Kidney (tissue), 14 donors: ENCODE measurements around the gene CDK6. TPM values are rescaled to one million over a fixed set of nuclear protein-coding genes. Genes with fewer than 3 reads are reported as not detected.

Experiments
- DNase-seq, 5 donors: peaks; one replicate each; pipeline ENCODE4 v3.0.0-alpha.2; 2013 to 2020
- FAIRE-seq: peaks from 2 replicates; lab custom pipeline; 2012; peaks lifted over from hg19 to GRCh38; lab: Jason Lieb, UNC
- H3K27ac ChIP-seq, 2 donors: one replicate each; pipeline ENCODE4 v1.7.0; 2013; ENCODE audit warnings: low read depth in 2 of 2, low read length in 2 of 2, inconsistent platforms in 1 of 2
- H3K27me3 ChIP-seq: one replicate; pipeline ENCODE4 v1.7.1; 2013; ENCODE audit warnings: low read length, inconsistent platforms; ENCODE audit not compliant: control insufficient read depth, insufficient read depth
- H3K36me3 ChIP-seq, 3 donors: one replicate each; pipeline versions ENCODE4 v1.7.0 to v1.7.1; 2013; ENCODE audit warnings: low read length in 3 of 3, control low read depth in 1 of 3, inconsistent platforms in 1 of 3; ENCODE audit not compliant: insufficient read depth in 3 of 3, control insufficient read depth in 2 of 3
- H3K4me1 ChIP-seq, 3 donors: one replicate each; pipeline versions ENCODE4 v1.7.0 to v1.7.1; 2013; ENCODE audit warnings: low read length in 3 of 3, inconsistent platforms in 1 of 3, low read depth in 1 of 3; ENCODE audit not compliant: control insufficient read depth in 2 of 3, insufficient read depth in 2 of 3
- H3K4me3 ChIP-seq, 3 donors: one replicate each; pipeline versions ENCODE4 v1.7.0 to v1.8.1; 2013; ENCODE audit warnings: low read length in 3 of 3, control low read depth in 1 of 3, inconsistent platforms in 1 of 3
- H3K9ac ChIP-seq, 3 donors: one replicate each; pipeline versions ENCODE4 v1.7.0 to v1.7.1; 2013; ENCODE audit warnings: low read length in 3 of 3, control low read depth in 1 of 3, inconsistent platforms in 1 of 3
- H3K9me3 ChIP-seq, 3 donors: one replicate each; pipeline versions ENCODE4 v1.7.0 to v1.7.1; 2013; ENCODE audit warnings: low read length in 3 of 3, control low read depth in 1 of 3, inconsistent platforms in 1 of 3; ENCODE audit not compliant: control insufficient read depth in 2 of 3, insufficient read depth in 1 of 3
- CTCF ChIP-seq: IDR thresholded peaks from 3 replicates; pipeline ENCODE4 v1.5.1; 2012; ENCODE audit warnings: mild to moderate bottlenecking, moderate library complexity, borderline replicate concordance; ENCODE audit not compliant: insufficient read depth; ENCODE audit errors: extremely low read depth
- intact Hi-C: fragments of 100-400 bp; cut with DNase I; formaldehyde crosslinking; loops from one replicate; pipeline ENCODE4 v1.11.1; 2022
- polyA plus RNA-seq: library from polyadenylated mRNA; stranded (reverse); fragments of 350-450 nt; fragmentation: Illumina TruSeq; extraction: RNeasy Lipid Tissue Mini Kit (QIAGEN cat#74804); gene quantifications from one replicate; pipeline ENCODE4 v1.2.3, GENCODE V29; 2014; ENCODE audit warnings: low read depth, low replicate concordance; ENCODE audit not compliant: insufficient read depth
- total RNA-seq: library from RNA; stranded (reverse); fragmentation: NEBNext Ultra II Directional; extraction: Animal tissue kit (Norgen Biotek cat#: 25700); gene quantifications from one replicate; pipeline ENCODE4 v1.2.1, GENCODE V29; 2021
- donor health status: control.
- donor health status: control.
- donor health status: control.
- donor health status: control.
- donor health status: control.
- donor health status: DM: yes; HTN: yes; CAD: no.
- donor health status: Normal renal cell carcinoma (clear cell type).

CDK6 gene
- total and polyA plus RNA-seq, 2 donors from 2014 or later = 3.6 to 20.8 TPM

- no peak for TF ChIP-seq CTCF
- no peak for FAIRE-seq
Measured at GRCh38 chr7:92827464-92828120, 8.8 kb downstream of the CDK6 start.

GRCh38 chr7:92826258-92826938 lies 10.0 kb downstream of the CDK6 start:
- no peak overlapping the region for H3K4me3 ChIP-seq
- intact Hi-C loops = no loop called here
- H3K27me3 ChIP-seq = no peaks in the 10 kb centered on the region
- H3K9me3 ChIP-seq = no peaks in the 10 kb centered on the region
- DNase-seq = no peak
- peaks cover 0 to 6% (median 6%) of the 10 kb centered on the region in 3 donors for H3K4me1 ChIP-seq
- no peaks in the 10 kb centered on the region for H3K36me3 ChIP-seq
- H3K9ac ChIP-seq = no peak overlapping the region
- no peak overlapping the region for H3K27ac ChIP-seq
- TF ChIP-seq CTCF = no peak
- FAIRE-seq = no peak

More at GRCh38 chr7:92827464-92828120, 8.8 kb downstream of the CDK6 start:
- Histone ChIP-seq H3K27me3 (no peaks in the 10 kb centered on the region), H3K9me3 (no peaks in the 10 kb centered on the region), H3K9ac (no peak overlapping the region), H3K4me3 (no peak overlapping the region), H3K27ac (no peak overlapping the region), H3K36me3 (no peaks in the 10 kb centered on the region), H3K4me1 (peaks cover 0 to 6% (median 6%) of the 10 kb centered on the region in 3 donors)
- intact Hi-C loops = no loop called here
- DNase-seq = no peak

GRCh38 chr7:92824901-92825480 lies 11.4 kb downstream of the CDK6 start:
- Histone ChIP-seq H3K27me3 (no peaks in the 10 kb centered on the region), H3K36me3 (no peaks in the 10 kb centered on the region), H3K4me3 (no peak overlapping the region), H3K4me1 (peaks cover 0 to 6% (median 6%) of the 10 kb centered on the region in 3 donors), H3K9me3 (peaks cover 0 to 1% (median 0%) of the 10 kb centered on the region in 3 donors), H3K9ac (no peak overlapping the region), H3K27ac (no peak overlapping the region)
- DNase-seq (no peak), FAIRE-seq (no peak)
- TF ChIP-seq CTCF = no peak
- intact Hi-C loops = no loop called here
